CD4-positive, alpha-beta T cell treated with Interleukin-17A for 4 hours (primary cell): Measurements from ENCODE around the gene GORASP1.

Source experiments
- DNase-seq: peaks from one replicate; pipeline ENCODE4 v3.0.0-alpha.2; 2020; ENCODE audit warnings: mixed read lengths

The GORASP1 gene

DNA sequence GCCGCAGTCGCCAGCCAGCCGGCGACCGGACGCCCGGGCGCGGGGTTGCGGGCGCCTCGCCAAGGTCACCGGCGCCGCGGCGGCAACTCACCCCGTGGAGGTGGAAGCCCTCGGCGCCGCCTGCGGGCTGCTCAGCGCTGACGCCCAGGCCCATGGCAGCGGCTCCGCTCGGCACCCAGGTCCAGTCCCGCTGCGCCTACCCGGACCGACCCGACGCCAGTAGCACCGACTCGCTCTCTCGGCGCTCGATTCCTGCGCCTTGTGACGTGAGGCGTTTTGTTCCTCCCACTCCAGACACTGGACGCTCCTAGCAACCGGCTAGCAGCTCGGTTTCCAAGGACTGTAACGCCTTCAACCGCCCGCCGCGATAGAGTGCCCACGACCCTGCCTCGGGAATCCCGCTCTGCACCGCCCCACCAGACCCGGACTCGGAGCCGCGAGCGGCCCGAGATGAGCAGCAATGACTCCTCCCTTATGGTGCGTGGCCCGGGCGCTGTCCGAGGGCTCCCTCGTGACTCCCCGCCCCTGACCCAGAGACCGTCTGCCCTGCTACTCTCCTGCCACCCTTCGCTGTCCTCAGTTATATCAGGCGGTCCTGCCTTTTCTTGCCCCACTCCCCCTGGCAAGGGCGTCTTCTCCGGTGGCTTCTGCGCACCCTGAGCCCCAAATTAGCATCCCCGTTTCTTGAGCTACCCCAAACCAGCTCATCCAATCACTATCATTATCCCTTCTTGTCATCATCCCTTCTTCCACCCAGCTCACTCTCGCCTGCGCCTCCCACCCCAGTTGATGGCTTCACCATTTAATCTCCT is at the start of gene GORASP1, which contains the start of gene TTC21A:
GORASP1 (minus strand) TSS at position 240 of the 812 bp plus-strand sequence; CDS start at position 154, 86 bp downstream.
TTC21A (plus strand) TSS at position 293 of the 812 bp plus-strand sequence; CDS start at position 451, 158 bp downstream.
- DNase-seq = peak; percentile 71

DNA sequence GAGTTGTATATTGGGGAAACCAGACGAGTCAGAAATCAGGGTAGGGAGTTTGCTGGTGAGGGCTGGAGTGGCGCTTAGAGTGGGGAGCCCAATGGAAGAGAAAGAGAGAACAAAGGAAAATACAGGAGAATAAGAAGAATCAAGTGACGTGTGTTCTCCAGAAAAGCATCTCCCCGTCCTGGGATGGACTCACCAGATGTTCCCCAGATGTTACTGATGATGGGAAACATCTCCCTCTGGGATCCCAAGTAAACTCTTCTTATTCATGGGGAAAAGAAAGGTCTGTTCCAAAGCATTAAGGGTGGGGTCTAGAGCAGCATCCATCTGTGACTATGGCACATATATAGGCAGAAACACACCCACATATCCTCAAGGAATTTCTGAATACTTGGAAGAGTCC is 49.0 kb upstream of the GORASP1 start:
- no peak for DNase-seq

DNA sequence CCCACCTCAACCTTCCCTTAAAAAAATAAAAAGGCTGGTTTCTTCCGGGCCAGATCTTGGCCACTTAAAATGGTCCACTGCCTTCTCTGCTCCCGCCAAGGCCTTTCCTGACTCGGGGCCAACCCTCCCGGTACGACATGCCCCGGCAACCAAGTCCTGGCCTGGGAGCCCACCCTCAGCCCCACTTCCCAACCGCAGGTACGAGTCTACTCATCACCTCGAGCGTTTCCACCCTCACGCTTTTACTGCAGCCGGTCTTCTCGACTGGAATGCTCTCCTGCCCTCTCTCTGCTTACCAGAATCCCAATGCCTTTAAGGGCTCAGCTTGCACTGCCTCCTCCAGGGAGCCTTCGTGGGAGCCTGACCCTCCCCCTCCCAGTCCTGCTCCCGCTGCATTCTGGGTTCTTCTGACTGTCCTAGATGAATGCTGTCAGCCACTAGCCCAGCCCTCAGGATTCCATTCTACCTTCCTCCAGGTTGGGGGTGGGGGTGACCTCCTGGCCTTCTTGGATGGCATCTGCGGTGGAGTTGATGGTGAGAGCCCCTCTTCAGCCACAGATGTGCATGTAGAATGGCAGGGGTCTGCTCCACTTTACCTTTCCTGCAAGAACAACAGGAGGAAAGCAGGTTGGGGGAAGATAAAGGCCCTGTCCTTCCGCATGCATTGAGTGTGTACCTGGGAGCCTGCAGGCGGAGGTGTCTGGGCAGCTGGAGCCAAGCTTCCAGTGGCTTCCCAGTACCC is 47.0 kb upstream of the GORASP1 start:
- DNase-seq = no peak

DNA sequence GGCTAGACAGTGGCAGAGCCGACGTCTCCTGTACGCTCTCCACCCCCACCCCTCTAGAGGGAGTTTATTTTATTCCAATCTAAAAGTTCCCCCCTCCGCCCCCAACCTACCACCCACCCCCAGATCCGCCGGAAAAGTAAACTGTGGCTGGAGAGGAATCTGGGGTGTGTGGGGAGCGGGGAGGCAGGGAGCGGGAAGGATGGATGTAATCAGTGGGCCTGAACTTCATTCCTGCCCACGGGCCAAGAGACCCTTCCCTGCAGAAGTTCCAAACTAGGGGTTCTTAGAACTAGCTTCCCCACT is 46.5 kb upstream of the GORASP1 start:
- no peak for DNase-seq

DNA sequence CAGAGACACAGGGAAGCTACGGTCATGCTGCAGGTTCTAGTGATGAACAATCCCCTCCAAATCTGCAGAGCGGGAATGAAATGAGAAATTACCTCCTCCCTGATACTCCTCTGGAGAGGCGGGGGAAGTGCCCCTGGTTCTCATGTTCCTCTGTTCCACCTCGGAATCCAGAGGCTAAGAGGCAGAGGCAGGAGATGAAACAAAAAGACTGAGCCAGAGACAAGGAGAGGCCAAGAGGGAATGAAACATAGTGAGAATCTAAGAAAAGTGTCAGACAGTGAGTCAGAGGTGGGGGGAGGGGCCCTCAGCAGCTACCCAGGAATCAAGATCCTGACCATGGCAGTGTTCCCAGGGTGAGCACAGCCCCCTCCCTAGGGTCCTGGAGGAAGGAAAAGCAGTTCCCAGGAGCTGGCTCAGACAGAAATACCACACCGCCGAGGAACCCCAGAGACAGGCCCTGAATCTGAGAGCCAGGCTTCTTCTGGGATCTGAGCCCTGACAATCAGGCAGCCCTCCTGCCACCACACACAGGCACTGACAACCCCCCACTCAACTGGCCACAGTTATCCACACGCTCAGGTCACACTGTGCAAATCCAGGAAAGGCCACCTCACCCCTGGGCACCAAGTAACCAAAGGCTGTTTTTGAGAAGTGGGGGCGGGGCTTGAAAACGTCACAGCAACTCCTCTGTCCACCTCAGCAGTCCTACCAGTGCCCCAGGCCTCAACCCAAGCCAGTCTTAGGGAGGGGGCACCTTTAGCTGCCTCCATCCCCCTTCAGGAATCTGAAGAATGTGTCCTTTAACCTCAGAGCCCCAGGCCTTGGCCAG is 43.6 kb upstream of the GORASP1 start:
- peak; percentile 82 for DNase-seq

DNA sequence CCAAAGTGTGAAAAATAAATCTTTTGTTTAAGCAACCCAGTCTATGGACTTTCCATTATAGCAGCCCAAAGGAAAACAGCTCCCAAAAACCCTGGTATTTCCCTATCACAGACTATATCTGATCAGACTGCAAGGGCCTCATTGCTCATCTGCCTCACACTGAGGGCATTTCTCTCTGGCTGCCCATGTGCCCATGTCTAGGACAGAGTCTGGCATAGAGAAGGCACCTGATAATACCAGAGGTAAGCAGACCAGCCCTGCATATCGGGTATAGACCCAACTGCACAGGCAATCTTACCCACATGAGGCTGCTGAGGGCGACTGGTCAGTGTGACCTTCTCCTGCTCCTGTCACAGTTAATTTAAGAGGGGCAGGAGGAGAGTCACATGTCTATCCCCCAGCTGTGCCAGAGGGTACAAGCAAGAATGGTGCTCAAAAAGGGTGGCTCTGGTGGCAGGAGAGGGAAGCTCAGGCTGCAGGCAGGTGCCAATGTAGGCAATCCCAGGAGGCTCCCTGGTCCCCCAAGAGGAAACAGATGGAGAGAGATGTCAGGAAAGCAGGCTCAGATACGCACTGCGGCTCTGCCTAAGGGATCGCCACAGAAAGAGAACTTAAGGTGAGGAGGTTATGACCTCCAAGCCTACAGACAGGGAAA is 42.8 kb upstream of the GORASP1 start:
- no peak for DNase-seq

DNA sequence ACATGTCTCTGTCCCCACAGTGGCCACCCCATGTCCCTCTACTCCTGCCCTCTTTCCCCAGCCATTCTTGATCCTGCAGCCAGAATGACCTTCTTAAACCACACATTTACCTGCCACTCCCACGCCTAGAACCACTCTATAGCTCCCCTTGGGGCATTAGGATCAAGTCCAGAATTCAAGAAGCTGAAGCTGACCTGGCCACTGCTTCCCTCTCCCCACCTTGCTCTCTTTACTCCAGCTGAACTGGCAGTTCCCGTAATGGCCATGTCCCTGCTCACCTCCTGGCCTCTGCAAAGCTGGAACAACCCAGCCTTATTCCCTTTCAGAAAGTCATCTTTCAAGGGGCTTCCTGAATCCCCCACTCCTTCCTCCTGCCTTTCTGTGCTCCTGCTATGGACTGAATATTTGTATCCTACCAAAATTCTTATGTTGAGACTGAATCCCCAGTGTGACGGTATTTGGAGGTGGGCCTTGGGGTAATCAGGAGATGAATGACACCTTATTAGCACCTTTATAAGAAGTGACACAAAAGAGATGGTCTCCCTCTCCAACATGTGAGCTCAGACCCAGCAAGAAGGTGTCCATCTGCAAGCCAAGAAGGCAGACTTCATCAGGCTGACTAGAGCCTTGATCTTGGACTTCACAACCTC is 42.2 kb upstream of the GORASP1 start:
- no peak for DNase-seq

DNA sequence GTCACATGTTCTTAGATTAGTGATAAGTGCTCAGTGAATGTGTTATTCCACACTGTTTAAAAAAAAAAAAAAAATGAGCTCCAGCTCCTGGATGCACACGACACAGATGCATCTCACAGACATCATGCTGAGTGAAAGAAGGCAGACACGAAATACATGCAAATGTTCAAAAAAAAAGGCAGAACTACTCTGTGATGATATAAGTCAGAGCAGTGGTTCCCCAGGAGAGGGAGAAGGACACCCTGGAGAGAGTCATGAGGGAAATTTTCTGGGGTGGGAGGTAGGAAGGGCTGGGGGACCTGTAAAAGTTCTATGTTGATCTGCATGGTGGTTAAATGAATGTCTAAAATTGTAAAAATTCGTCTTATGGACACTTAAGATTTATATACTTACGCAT is 41.6 kb upstream of the GORASP1 start:
- no peak for DNase-seq

DNA sequence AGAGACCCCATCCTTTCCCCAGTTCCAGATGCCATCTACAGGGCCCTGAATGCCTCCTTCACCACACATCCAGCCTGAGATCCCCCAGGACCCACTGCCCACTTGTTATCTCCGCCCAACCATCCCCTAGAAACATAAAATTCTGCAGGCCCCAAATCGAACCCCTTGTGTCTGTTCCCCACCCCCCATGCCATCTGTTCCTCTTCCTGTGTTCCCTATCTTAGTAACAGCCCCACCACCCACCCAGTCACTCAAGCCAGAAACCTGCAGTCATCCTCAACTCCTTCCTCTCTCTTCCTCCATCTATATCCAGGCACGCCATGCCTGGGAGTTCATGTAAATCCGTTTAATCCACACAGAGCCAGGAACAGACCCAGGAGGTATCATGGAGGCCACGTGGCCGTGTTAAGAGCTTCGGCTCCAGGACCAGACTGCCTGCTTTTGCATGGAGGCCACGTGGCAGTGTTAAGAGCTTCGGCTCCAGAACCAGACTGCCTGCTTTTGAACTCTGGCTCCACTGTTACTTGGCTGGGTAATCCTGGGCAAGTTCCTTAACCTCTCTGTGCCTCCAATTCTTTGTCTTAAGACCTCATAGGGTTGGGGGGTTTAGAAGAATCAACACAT is 41.1 kb upstream of the GORASP1 start:
- no peak for DNase-seq

DNA sequence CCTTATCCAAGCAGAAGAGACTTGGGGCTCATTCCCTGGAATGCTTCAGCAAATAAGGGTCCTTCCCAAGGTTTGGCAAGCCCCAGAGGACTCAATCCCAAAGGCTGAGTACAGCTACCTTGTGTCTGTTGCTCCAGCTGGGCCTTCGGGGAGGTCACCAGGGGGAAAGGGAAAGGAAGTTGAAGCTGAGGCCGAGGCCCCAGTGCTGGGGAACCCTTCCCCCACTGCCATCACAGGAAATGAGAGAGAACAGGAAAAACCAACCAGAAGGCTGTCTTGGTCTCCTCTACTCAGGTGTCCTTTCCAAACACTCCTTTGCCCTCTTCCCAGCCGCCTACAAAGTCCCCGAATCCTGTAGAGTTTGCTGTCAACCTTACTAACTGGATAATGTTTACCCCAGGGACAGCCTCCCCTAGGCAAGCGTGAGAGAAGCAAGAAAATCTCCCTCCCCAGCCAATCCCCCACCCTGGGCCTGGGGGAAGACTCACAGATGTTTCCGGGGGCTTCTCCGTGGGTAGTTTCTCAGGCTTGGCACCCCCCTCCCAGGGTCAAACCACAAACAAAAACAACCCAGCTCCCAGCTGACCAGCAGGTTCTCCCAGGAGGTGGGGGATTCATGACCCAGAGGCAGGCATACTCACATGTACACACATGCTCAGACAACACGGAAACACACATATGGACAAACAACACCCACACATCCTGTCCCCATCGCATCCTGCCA is 40.4 kb upstream of the GORASP1 start:
- peak; percentile 59 for DNase-seq

DNA sequence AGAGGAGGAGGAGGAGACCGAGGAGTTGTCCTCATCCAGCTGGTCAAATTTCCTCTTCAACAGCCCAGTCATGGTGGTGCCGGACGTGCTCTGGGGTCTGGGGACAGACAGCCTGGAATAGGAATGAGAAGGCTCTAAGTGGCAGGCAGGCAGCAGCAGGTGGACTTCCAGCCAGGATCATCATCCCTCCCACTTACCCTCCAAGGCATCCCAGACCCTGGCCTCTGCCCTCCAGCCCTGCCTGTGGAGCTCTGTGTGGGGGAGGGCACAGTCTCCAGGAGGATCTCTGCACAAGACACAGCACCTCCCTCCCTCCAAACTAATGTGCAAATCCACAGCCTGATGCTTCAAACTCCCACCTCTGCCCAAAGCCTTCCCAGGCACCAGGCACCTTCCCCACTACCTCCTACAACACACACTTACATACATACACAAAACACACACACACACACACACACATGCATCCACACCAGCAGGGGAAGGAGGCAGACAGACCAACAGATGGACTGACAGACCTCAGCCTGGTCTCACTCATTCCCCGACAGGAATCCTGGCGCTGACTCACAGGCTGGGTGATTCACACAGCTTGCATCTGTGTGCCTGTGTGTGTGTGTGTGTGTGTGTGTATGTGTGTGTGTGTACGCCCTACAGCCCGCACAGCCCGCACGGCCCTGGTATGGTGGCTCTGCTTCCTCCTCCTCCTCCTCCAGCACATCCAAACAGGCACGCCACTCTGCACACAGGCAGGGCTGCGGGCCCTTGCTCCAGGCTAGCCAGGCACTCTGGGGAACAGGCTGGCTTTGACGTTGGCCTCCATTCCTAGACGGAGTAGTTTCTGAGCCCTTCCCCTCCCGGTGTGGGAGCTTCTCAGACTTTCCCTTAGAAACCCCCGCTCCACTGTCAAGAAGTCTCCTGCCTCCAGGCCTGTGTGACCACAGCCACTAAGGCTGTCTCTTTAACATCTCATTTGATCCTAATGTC is 39.5 kb upstream of the GORASP1 start:
- peak; percentile 90 for DNase-seq

DNA sequence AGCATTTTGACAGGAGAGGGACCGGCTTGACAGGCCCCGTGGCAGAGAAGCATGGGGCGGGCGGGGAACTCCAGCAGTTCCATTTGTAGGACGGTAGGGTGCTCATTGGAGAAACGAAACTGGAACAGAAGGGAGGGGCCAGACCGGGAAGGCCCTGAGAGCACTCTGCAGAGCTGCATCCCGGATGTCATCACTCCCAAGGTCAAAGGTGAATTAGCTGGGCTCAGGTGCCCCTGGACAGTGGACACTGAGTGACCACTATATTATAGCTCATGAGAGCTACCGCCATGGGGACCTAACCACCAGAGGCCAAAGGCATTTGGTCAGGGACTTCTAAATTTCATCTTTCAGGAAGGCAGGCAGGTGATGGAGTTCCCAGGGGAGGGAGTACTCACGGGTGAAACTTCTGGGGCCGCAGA is 38.7 kb upstream of the GORASP1 start:
- no peak for DNase-seq

DNA sequence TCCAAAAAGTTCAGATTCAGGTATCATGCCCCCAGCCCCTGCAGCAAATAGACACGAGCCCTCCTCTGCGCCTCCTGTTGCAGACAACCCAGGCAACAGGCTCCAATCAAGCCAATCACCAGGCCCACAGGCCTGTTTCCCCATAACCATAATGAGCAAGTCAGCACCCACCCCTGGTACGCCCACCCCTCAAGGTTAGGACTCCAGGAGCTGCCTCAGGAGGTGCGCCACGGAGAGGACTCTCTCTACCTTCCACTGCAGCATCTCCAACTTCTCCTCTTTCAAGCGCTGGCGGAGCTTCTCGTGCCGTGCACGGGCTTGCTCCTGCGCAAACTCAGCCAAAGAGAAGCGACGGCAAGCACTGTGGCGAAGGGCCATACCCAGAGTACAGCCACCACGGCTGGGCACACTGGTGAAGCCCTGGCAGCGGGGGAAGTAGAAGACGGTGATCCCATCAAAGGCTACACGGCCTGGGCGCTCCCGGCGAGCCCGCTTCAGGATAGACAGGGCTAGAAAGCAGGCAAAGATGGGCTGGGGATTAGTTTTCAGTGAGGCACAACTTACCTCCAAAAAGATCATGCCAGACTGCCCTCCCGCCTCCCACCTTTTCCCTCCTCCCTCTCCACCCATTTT is 37.4 kb upstream of the GORASP1 start:
- DNase-seq = no peak

DNA sequence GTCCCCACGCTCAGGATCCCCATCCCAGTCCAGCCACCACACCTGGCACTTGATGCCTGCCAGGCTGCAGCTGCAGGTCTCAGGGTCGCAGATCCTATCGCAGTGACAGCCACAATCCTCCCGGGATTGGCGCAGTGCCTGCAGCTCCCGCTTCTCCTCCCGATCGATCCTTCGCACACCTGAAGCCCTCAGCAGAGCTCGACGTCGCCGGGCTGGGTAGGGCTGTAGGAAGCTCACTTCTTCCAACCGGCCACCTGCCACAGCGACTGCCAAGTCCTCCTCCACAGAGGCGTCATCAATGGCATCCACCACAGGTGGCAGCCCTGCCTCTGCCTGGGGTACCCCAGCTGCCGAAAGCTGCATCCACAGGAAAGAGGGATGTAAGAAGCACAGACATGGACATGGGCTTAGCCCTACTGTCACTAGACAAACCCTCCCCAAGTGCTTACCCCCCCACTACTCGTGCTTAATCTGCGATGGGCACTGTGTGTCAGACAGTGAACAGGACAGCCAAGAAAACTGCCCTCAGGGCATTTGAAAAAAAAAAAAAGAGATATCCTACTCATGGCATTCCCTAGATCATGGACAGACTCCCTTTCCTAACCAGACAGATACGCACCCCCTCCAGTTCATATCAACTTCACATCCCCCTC is 36.8 kb upstream of the GORASP1 start:
- DNase-seq = no peak

DNA sequence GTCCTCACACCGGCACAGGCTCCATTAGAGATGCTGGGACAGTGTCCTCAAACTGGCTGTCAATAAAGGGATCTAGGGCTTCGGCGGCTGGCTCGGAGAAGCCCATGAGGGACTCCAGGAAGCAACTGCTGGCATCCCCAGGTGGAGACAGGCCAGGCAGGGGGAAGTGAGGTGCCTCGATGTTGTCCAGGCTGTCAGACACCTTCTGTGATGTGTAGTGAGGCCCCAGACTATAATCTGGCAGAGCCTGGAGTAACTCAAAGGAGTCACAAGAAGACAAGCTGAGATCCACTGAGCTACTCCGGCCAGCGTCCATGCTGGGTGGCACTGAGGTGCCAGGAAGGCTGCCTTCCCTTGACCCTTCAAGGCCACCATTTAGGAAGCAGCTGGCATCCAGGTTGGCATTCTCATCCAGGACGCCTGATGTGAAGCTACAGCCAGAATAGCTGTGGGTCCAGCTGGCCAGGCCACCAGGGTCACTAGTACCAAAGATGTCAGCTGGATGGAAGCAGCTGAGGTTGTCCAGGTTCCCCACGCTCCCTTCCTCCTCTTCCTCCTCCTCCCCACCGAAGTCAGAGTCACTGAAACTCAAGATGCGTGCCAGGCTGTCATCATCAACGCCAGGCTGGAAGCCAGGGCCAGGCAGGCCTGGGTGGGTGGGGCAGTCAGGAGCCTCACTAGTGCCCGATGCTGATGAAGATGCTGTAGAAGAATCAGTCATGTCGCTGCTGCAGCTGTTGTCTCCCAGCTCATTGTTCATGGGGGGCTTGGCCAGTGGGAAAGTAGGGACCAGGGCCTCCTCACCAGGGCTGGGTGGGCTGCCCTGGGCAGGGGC is 35.8 kb upstream of the GORASP1 start:
- DNase-seq = no peak

DNA sequence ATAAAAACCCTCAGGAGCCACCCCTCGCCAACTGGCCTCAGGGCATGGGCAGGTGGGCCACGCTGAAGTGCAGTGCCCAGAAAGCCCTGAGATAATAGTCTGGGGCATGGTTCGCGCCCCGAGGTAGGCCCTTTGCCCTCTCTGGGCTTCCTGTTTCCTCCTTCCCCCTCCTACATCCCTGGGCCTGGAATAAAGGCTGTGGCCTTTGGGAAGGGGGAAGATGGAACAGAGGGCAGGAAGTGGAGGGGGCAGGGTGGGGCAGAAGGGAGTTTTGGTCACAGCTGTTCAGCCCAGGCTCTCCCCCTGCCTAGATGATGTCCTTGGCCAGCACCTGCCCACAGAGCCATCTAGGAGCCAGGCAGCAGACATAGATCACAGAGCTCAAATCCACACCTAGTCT is 34.6 kb upstream of the GORASP1 start:
- DNase-seq = no peak

DNA sequence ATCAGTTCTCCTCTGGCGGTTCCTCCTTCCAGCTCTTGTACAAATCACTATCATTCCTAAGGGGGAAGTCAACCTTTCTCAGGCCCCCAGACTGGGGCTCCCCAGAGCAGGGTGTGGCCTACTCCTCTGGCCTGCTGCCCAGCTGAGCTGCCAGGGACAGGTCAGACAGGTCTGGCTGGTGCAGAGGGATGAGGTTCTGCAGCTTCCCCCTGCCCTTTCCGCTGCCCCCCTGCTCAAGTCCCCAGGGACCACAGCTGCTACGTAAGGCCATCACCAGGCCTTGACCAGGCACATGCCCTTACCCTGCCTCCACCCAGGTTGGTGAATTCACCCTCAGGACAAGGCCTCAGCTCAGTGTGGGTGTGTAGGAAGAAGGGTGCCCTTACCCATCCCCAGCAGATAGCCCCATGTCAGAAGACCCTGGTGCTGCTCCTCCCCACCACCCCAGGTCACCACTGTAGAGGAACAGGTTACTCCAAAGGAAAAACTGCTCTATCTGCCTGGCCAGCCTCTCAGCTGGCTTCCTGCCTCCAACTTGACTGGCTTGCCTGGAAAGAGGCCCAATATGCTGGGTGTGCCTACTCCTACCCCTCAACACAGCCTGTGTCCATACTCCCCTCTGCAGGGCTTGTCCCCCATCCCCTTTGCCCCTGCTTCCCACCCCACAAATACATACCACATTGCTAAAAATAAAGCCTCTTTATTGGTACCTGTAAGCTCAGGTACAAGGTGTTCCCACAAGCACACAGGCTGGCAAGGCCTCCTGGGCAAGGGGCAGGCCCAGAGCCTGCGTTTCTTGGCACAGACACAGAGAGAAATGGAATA is 34.0 kb upstream of the GORASP1 start:
- no peak for DNase-seq
